Activated CD8-positive, alpha-beta memory T cell treated with anti-CD3 and anti-CD28 coated beads, Interleukin-2, amount 50 U/mL, for 24 hours (primary cell): ENCODE data around the gene MYO9A.

Experiments
- DNase-seq: peaks from one replicate; pipeline ENCODE4 v3.0.0-alpha.2; 2020; ENCODE audit errors: extremely low read depth

MYO9A gene

GRCh38 chr15:71782422-71783165 is 335.4 kb downstream of the MYO9A start:
- no peak for DNase-seq

GRCh38 chr15:71781965-71782265 is 336.0 kb downstream of the MYO9A start:
- DNase-seq = no peak

GRCh38 chr15:71781179-71781964 is 336.6 kb downstream of the MYO9A start:
- DNase-seq = no peak

GRCh38 chr15:71780115-71780976 is 337.6 kb downstream of the MYO9A start:
- DNase-seq = no peak

- DNase-seq = no peak
Observed at GRCh38 chr15:71779073-71779797, 338.7 kb downstream of the MYO9A start.

- no peak for DNase-seq
Observed at GRCh38 chr15:71777216-71777943, 340.6 kb downstream of the MYO9A start.

- no peak for DNase-seq
Observed at GRCh38 chr15:71776304-71776703, 341.6 kb downstream of the MYO9A start.

GRCh38 chr15:71775856-71776255 is 342.1 kb downstream of the MYO9A start:
- no peak for DNase-seq

- no peak for DNase-seq
Observed at GRCh38 chr15:71773206-71773859, 344.6 kb downstream of the MYO9A start.
